NCI-H2227 (cell line): ENCODE measurements around the gene TMSB15B.
"Not testable (repeated sequence)": the region's sequence is repeated elsewhere in the genome, so short reads cannot be mapped to it uniquely, and the experiment has no call there.

Experiments
- DNase-seq: peaks from one replicate; lab custom pipeline; 2025; ENCODE audit not compliant: unreplicated experiment; lab: John Stamatoyannopoulos, UW

TMSB15B gene

GRCh38 chrX:103962411-103963278 is at the start of gene TMSB15B:
TSS of gene TMSB15B (plus strand) at chrX:103962627.
- DNase-seq, result not testable (repeated sequence)

DNA sequence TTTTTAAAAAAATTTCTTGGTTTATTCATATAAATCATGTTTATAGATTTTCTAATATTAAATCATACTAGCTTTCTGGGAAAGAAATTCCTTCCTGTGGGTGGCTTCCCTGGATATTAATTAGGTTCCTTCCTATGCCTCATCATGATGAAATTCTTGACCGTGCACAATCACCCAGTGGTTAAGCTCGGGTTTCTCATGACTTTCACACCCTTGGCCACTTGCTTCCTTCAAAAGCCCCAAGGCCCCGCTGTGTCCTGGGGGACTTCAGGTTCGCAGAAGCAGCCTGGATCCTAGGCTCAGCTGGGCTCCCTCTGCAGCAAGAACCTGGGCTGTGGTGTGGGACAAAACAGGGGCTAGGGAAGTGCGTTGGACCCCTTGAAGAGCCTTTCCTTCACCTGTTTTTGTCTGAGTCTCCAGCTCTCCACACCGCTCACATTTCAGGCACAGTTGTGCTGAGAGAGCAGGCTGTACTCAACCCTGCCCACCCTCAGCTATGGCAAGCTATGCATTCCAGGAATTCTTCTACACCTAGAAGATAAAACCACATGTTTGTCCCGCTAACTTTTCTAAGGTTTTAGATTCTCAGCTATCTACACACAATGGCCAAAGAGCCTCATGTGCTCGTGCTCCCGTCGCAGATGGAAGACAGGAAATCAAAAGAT is 48.9 kb upstream of the TMSB15B start:
- no peak for DNase-seq

DNA sequence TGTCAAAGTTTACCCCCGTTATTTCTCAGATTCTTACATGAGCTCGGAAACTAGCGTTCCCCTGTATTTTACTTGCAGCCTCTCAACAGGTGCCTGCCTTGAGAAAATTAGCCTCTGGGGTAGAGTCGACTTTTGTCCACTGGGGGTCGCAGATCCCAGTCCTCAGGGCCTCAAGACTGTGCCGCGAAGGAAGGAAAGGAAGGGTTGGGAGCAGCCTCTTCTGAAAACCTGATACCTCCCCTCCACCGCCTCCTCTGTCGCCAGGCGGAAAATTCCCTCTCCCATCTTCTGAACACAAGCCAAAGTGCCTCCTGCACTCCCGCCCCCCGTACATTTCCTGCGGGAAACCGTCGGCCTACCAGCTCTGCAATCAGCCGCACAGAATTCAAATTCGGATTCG is 44.4 kb upstream of the TMSB15B start:
- peak; percentile 90 for DNase-seq

- DNase-seq, result peak; percentile 88
These were observed 43.7 kb upstream of the TMSB15B start for GRCh38 chrX:103918571-103919269.

- DNase-seq, result peak; percentile 78
These were observed 43.2 kb upstream of the TMSB15B start for GRCh38 chrX:103919270-103919637.

- not testable (repeated sequence) for DNase-seq
These were observed 41.9 kb upstream of the TMSB15B start for GRCh38 chrX:103920515-103920914.

DNA sequence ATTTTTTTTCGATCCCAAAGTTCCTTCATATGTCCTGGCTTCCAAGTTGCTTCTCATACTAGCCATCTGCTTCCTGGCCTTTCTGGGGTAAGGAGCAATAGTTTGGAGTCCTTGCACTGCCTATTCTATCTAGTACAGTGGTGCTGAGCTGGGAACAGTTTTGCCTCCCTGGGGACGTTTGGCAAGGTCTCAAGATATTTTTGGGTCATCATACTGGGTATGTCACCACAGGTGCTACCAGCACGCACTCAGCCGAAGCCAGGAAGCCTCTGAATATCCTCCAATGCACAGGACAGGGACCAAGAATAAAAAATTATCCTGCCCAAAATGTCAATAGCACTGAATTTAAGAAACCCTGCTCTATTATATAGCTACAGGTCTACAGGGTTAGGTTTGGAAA is 35.4 kb upstream of the TMSB15B start:
- DNase-seq, result no peak

- no peak for DNase-seq
These were observed 34.8 kb upstream of the TMSB15B start for GRCh38 chrX:103927633-103928032.

DNA sequence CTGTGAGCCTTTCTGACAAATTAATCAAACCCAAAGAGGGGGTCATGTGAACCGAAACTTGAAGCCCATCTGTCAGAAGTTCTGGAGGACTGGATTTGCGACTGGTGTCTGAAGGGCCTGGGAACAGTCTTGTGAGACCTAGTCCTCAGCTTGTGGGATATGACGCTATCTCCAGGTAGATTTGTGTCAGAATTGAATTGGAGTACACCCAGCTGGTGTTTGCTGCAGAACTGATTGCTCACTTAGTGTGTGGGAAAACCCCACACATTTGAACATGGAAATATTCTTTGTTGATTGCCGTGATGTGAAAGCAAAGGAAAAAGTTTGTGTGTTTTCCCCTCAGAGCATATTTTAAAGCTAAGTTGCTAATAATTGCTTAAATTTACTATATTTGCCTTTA is 30.3 kb upstream of the TMSB15B start:
- DNase-seq, result no peak

DNA sequence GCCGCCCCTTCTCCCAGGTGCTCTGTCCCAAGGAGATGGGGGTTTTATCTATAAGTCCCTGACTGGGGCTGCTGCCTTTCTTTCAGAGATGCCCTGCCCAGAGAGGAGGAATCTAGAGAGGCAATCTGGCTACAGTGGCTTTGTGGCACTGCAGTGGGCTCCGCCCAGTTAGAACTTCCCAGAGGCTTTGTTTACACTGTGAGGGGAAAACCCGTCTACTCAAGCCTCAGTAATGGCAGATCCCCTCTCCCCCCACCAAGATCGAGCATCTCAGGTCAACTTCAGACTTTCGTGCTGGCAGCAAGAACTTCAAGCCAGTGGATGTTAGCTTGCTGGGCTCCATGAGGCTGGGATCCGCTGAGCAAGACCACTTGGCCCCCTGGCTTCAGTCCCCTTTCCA is 22.2 kb upstream of the TMSB15B start:
- DNase-seq, result not testable (repeated sequence)

DNA sequence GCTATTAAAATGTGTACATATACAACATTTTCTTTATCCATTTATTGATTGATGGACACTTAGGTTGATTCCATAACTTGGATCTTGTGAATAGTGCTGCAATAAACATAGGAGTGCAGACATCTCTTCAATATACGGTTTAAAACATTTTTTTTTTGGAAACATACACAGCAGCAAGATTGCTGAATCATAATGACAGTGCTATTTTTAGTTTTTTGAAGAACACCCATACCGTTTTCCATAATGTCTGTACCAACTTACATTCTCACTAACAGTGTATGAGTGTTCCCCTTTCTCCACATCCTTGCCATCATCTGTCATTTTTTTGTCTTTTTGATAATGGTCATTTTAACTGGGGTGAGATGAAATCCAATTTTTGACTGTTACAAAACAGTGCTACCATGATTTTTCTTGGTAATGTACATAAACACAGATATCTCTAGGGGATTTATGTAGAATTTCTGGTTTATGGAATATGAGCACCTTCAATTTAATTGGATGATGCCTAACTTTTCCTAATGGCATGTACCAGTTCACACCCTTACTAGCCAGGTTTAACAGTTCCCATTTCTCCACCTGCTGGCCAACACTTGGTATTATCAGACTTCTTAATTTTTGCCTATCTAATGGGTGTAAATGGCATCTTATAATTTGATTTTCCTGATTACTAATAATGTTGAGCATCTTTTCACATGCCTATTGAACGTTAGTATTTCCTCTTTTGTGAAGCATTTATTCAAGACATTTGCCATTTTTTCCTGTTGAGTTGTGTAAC is 21.0 kb upstream of the TMSB15B start:
- DNase-seq, result peak; percentile 38

DNA sequence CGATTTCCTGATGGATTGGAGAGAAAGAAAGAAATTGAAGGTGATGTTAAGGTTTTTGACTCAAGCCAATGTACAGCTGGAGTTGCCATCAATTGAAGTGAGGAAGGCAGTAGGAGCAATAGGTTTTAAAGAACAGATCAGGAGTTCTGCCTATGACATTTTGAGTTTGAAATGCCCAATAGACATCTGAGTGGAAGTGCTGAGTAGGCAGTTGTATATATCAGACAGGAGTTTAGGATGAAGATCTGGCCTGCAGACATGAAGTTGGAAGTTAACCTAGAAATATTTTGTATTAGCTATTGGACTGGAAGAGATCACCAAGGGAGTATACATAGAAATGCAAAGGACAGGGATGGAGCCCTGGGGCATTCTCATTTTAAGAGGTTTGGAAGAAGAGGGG is 12.9 kb upstream of the TMSB15B start:
- DNase-seq, result no peak

DNA sequence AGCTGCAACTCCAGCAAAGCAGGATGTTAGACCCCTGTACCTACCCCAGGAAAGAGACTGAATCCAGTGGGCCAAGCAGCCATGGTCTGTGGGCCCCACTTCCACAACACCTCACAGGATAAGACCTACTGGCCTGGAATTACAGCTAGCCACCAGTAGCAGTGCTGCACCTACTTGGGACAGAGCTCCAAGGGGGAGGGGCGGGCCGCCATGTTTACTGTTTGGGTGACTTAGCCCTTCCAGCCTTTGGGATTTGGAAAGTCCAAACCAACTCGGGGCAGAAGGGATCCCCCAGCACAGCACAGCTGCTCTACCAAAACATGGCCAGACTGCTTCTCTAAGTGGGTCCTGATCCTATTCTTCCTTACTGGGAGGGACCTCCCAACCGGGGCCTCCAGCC is 9.1 kb upstream of the TMSB15B start:
- no peak for DNase-seq

- DNase-seq, result no peak
These were observed 8.2 kb upstream of the TMSB15B start for GRCh38 chrX:103954259-103954658.

DNA sequence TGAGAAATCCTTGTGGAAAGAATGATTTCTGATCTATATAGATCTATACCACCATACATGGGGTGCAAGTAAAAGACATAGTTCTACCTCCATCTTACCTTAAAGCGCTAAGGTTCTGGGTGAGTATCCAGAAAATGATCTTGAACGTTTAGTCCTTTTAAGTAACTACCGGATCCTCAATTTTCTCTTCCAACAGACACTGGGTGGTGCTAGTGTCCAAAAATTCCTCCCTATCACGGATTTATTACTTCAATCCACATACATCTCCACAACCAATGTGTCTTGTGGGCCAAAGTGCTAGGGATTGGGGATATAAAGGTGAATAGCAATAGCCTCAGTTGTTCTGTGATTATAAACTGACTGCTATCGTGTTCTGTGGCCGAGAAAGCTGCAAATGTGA is 1.8 kb upstream of the TMSB15B start:
- not testable (repeated sequence) for DNase-seq

DNA sequence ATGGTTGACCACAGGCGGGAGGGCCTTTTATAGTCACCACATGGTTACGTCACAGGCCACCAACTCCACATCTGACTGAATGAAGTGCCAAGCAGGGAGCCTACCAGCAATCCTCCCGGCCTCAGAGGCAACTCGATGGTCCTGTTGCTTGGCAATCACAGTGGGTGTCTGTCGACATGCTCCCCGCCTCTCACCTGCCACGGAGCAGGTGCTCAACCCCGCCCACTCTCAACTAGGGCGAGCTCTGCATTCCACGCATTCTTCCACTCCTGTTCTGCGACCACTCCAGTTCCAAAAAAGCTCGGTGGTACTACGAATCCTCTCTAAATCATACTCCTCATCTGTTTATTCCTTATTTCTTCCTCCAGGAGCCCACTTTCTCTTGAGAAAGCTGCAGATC is 21.1 kb downstream of the TMSB15B start:
- DNase-seq, result not testable (repeated sequence)

GRCh38 chrX:103999234-103999633 is 36.8 kb downstream of the TMSB15B start:
- DNase-seq, result no peak

- DNase-seq, result no peak
These were observed 46.4 kb downstream of the TMSB15B start for GRCh38 chrX:104008831-104009230.

DNA sequence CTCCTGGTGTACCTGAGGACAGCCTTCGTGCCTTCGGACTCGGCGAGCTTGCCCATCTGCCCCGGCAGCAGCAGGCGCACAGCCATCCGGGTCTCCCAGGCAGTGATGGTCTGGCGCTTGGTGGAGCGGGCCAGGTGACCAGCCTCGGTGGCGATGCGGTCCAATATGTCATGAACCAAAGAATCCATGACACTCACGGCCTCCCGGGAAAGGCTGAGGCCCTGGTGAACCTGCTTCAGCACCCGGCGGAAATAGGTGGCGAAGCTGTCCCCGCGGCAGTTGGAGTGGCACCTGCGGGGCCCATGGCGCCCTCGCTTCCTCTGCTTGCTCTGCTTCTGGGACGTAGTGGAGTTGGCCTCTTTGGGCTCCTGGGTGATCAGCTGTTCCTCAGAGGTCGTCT is 50.7 kb downstream of the TMSB15B start:
- no peak for DNase-seq

- DNase-seq, result no peak
These were observed 51.2 kb downstream of the TMSB15B start, which contains the start of gene H2BW1 for GRCh38 chrX:104013606-104014005. TSS of gene H2BW1 (minus strand) at chrX:104013708. CDS start at chrX:104013576, 132 bp downstream.

DNA sequence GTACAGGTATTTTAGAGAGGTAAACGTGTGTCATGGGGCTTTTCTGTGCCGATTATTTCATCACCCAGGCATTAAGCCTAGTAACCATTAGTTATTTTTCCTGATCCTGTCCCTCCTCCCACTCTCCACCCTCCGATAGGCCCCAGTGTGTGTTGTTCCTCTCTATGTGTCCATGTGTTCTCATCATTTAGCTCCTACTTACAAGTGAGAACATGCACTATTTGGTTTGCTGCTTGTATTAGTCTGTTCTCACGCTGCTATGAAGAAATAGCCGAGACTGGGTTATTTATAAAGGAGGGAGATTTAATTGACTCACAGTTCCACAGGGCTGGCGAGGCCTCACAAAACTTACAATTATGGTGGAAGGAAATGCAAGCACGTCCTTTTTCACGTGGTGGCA is 53.1 kb downstream of the TMSB15B start:
- not testable (repeated sequence) for DNase-seq
